Tibial nerve (tissue), 4 donors: Measurements from ENCODE around the gene RBBP5.

ENCODE experiments used
- EP300 ChIP-seq, 2 donors: sonication (generic); formaldehyde crosslinking; IDR thresholded peaks; one replicate each; pipeline ENCODE4 v1.6.1; 2017; ENCODE audit warnings: antibody characterized with exemption in 2 of 2, mild to moderate bottlenecking in 1 of 2
- POLR2A ChIP-seq, 2 donors: fragments of 450-650 bp; IDR thresholded peaks; one replicate each; pipeline ENCODE4 v1.6.1; 2017; ENCODE audit warnings: antibody characterized with exemption in 2 of 2, mild to moderate bottlenecking in 2 of 2, moderate library complexity in 2 of 2
- TF ChIP-seq, protein P1 (sequence below), 5 experiments: fragments of 200-600 bp in 3 of 5; fragments of 450-650 bp in 2 of 5; sonication (generic) in 3 of 5; IDR thresholded peaks; one replicate each; pipeline ENCODE4 v1.5.1; 2016 to 2019; ENCODE audit warnings: antibody characterized with exemption in 5 of 5, mild to moderate bottlenecking in 3 of 5, moderate library complexity in 2 of 5

DNA sequence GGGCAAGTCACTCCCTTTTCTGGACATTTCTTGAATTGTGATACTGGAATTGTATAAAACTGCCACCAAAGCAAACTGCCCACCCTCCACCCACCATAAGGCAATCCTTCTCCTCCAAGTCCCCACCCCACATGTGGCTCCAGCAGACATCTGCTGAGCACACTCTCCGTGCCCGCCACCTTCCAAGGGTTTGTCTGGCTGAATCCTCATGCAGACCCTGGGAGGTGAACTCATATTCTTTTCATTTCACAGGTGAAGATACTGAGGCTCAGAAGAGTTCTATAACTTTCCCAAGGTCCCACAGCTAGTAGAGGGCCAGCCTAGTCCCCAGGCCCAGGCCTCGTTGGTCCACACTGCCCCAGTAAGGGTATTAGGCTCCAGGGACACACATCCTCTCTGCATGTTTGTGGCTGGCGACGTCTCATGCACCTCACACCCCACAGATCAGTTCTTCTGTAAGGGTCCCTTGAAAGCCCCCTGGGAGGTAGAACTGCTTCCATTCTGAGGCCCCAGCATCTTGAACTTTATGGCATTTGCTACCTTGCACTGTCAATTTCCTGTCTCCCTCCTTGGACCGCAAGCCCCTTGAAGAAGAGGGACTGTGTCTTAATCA lies 64.7 kb downstream of the RBBP5 start:
- TF ChIP-seq, protein P1, sequence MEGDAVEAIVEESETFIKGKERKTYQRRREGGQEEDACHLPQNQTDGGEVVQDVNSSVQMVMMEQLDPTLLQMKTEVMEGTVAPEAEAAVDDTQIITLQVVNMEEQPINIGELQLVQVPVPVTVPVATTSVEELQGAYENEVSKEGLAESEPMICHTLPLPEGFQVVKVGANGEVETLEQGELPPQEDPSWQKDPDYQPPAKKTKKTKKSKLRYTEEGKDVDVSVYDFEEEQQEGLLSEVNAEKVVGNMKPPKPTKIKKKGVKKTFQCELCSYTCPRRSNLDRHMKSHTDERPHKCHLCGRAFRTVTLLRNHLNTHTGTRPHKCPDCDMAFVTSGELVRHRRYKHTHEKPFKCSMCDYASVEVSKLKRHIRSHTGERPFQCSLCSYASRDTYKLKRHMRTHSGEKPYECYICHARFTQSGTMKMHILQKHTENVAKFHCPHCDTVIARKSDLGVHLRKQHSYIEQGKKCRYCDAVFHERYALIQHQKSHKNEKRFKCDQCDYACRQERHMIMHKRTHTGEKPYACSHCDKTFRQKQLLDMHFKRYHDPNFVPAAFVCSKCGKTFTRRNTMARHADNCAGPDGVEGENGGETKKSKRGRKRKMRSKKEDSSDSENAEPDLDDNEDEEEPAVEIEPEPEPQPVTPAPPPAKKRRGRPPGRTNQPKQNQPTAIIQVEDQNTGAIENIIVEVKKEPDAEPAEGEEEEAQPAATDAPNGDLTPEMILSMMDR (IDR thresholded peaks at IDR 0.05) = no peak
- TF ChIP-seq POLR2A (IDR thresholded peaks at IDR 0.05) = no peak
- TF ChIP-seq EP300 (IDR thresholded peaks at IDR 0.05) = no peak
